OCI-LY3 (cell line): ENCODE measurements around the gene BACH2.

ENCODE experiments used
- EZH2phosphoT487 ChIP-seq: fragments of 200-600 bp; shearing (Covaris generic); IDR thresholded peaks from 2 replicates; pipeline ENCODE4 v1.6.1; 2018; ENCODE audit warnings: antibody characterized with exemption, mixed run types, low read depth
- TF ChIP-seq, protein P1 (sequence below): fragments of 200-600, 300-600 bp; sonication (generic); IDR thresholded peaks from 2 replicates; pipeline ENCODE4 v1.5.1; 2014; ENCODE audit warnings: antibody characterized with exemption, low read length, low read depth

DNA sequence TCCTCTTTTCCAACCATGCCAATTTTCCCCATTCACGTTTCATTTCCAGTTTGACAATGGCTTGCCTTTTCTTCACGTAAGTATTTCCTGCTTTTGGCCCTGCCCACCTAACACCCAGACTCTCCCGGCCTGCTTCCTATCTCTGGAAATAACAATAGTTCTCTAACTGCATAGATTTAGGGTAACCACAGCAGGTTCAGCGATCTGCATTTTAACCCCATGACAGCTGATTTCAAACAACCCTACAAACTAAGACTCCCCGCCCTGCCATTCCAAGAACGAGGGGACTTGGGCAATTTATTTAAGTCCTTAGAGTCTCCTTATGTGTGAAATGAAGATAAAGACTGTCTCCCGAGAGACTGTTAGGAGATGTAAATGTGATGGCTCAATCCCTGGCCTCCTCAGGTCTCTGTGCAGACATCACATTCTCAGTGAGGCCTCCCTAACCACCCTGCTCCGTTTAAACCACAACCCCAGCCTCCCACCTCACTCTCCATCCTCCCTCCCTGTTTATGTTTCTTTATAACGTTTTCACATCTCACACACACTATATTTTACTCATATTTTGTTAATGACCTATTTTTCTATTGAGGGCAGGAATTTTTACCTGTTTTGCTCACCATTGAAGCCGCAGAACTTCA, 267.5 kb downstream of the BACH2 start:
- TF ChIP-seq, protein P1, sequence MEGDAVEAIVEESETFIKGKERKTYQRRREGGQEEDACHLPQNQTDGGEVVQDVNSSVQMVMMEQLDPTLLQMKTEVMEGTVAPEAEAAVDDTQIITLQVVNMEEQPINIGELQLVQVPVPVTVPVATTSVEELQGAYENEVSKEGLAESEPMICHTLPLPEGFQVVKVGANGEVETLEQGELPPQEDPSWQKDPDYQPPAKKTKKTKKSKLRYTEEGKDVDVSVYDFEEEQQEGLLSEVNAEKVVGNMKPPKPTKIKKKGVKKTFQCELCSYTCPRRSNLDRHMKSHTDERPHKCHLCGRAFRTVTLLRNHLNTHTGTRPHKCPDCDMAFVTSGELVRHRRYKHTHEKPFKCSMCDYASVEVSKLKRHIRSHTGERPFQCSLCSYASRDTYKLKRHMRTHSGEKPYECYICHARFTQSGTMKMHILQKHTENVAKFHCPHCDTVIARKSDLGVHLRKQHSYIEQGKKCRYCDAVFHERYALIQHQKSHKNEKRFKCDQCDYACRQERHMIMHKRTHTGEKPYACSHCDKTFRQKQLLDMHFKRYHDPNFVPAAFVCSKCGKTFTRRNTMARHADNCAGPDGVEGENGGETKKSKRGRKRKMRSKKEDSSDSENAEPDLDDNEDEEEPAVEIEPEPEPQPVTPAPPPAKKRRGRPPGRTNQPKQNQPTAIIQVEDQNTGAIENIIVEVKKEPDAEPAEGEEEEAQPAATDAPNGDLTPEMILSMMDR = no peak
- no peak for TF ChIP-seq EZH2phosphoT487
